ENCODE data around the gene CCT5.

Gene CCT5

DNA sequence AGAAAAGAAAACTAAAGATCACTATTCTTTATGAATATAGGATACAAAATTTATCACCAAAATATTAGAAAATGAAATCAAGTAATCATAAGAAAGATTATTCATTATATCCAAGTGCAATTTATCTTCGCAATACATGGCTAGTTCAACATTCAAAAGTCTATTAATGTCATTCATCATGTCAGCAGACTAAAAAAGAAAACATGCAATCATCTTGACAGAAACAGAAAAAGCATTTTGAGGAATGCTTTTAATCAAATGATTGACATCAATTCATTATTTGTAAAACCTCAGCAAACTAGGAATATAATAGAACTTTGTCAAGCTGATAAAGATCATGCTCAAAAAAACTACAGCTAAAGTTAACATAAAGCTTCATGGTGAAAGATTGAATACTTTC, 41.1 kb upstream of the CCT5 start:
- no peaks in the 10 kb centered on the region for H3K9me3 ChIP-seq (ENCODE audit: control insufficient read depth, insufficient read depth, low read depth, low read length)
- TF ChIP-seq, protein P1, sequence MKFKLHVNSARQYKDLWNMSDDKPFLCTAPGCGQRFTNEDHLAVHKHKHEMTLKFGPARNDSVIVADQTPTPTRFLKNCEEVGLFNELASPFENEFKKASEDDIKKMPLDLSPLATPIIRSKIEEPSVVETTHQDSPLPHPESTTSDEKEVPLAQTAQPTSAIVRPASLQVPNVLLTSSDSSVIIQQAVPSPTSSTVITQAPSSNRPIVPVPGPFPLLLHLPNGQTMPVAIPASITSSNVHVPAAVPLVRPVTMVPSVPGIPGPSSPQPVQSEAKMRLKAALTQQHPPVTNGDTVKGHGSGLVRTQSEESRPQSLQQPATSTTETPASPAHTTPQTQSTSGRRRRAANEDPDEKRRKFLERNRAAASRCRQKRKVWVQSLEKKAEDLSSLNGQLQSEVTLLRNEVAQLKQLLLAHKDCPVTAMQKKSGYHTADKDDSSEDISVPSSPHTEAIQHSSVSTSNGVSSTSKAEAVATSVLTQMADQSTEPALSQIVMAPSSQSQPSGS (tag by site-specific recombination; IDR thresholded peaks at IDR 0.05; ENCODE audit: low read depth), result no peak
- TF ChIP-seq ZNF776 (tag by site-specific recombination; IDR thresholded peaks at IDR 0.05; ENCODE audit: borderline replicate concordance) (no peak), ZSCAN16 (tag by site-specific recombination; IDR thresholded peaks at IDR 0.05) (no peak), ZNF174 (tag by site-specific recombination; IDR thresholded peaks at IDR 0.05) (no peak), ZNF132 (tag by site-specific recombination; IDR thresholded peaks at IDR 0.05; ENCODE audit: borderline replicate concordance) (no peak), ZFP41 (tag by site-specific recombination; IDR thresholded peaks at IDR 0.05; ENCODE audit: borderline replicate concordance) (no peak), ZNF121 (tag by site-specific recombination; IDR thresholded peaks at IDR 0.05) (no peak), GLIS1 (tag by site-specific recombination; IDR thresholded peaks at IDR 0.05) (no peak), ZNF155 (tag by site-specific recombination; IDR thresholded peaks at IDR 0.05) (no peak), SP2 (tag by site-specific recombination; IDR thresholded peaks at IDR 0.05) (no peak), HOXC10 (CRISPR knock-in tag; IDR thresholded peaks at IDR 0.05) (no peak), ZNF510 (tag by site-specific recombination; IDR thresholded peaks at IDR 0.05; ENCODE audit: insufficient replicate concordance) (no peak), MEIS1 (CRISPR knock-in tag; IDR thresholded peaks at IDR 0.05; ENCODE audit: borderline replicate concordance) (no peak), ZBTB8A (tag by site-specific recombination; IDR thresholded peaks at IDR 0.05) (no peak)
- TF ChIP-seq, protein P2, sequence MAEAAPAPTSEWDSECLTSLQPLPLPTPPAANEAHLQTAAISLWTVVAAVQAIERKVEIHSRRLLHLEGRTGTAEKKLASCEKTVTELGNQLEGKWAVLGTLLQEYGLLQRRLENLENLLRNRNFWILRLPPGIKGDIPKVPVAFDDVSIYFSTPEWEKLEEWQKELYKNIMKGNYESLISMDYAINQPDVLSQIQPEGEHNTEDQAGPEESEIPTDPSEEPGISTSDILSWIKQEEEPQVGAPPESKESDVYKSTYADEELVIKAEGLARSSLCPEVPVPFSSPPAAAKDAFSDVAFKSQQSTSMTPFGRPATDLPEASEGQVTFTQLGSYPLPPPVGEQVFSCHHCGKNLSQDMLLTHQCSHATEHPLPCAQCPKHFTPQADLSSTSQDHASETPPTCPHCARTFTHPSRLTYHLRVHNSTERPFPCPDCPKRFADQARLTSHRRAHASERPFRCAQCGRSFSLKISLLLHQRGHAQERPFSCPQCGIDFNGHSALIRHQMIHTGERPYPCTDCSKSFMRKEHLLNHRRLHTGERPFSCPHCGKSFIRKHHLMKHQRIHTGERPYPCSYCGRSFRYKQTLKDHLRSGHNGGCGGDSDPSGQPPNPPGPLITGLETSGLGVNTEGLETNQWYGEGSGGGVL (tag by site-specific recombination; IDR thresholded peaks at IDR 0.05), result no peak
- TF ChIP-seq, protein P3, sequence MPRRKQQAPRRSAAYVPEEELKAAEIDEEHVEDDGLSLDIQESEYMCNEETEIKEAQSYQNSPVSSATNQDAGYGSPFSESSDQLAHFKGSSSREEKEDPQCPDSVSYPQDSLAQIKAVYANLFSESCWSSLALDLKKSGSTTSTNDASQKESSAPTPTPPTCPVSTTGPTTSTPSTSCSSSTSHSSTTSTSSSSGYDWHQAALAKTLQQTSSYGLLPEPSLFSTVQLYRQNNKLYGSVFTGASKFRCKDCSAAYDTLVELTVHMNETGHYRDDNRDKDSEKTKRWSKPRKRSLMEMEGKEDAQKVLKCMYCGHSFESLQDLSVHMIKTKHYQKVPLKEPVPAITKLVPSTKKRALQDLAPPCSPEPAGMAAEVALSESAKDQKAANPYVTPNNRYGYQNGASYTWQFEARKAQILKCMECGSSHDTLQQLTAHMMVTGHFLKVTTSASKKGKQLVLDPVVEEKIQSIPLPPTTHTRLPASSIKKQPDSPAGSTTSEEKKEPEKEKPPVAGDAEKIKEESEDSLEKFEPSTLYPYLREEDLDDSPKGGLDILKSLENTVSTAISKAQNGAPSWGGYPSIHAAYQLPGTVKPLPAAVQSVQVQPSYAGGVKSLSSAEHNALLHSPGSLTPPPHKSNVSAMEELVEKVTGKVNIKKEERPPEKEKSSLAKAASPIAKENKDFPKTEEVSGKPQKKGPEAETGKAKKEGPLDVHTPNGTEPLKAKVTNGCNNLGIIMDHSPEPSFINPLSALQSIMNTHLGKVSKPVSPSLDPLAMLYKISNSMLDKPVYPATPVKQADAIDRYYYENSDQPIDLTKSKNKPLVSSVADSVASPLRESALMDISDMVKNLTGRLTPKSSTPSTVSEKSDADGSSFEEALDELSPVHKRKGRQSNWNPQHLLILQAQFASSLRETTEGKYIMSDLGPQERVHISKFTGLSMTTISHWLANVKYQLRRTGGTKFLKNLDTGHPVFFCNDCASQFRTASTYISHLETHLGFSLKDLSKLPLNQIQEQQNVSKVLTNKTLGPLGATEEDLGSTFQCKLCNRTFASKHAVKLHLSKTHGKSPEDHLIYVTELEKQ (tag by site-specific recombination; IDR thresholded peaks at IDR 0.05; ENCODE audit: borderline replicate concordance), result no peak
- TF ChIP-seq, protein P4, sequence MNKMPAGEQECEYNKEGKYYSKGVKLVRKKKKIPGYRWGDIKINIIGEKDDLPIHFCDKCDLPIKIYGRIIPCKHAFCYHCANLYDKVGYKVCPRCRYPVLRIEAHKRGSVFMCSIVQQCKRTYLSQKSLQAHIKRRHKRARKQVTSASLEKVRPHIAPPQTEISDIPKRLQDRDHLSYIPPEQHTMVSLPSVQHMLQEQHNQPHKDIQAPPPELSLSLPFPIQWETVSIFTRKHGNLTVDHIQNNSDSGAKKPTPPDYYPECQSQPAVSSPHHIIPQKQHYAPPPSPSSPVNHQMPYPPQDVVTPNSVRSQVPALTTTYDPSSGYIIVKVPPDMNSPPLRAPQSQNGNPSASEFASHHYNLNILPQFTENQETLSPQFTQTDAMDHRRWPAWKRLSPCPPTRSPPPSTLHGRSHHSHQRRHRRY (tag by site-specific recombination; IDR thresholded peaks at IDR 0.05), result no peak
- TF ChIP-seq, protein P5, sequence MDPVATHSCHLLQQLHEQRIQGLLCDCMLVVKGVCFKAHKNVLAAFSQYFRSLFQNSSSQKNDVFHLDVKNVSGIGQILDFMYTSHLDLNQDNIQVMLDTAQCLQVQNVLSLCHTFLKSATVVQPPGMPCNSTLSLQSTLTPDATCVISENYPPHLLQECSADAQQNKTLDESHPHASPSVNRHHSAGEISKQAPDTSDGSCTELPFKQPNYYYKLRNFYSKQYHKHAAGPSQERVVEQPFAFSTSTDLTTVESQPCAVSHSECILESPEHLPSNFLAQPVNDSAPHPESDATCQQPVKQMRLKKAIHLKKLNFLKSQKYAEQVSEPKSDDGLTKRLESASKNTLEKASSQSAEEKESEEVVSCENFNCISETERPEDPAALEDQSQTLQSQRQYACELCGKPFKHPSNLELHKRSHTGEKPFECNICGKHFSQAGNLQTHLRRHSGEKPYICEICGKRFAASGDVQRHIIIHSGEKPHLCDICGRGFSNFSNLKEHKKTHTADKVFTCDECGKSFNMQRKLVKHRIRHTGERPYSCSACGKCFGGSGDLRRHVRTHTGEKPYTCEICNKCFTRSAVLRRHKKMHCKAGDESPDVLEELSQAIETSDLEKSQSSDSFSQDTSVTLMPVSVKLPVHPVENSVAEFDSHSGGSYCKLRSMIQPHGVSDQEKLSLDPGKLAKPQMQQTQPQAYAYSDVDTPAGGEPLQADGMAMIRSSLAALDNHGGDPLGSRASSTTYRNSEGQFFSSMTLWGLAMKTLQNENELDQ (tag by site-specific recombination; IDR thresholded peaks at IDR 0.05; ENCODE audit: low read depth), result no peak
- POLR2A ChIA-PET, result interaction anchor here (0.7 kb wide), 1 partner anchor 47 kb away, joined by 6 read pairs; no protein-coding TSS in a partner anchor
- CTCF ChIA-PET, result interaction anchor here (1.4 kb wide), 1 partner anchor 22 kb away, joined by 4 read pairs; no protein-coding TSS in a partner anchor
- no peak overlapping the region for H3K27ac ChIP-seq (ENCODE audit: extremely low read depth, low read depth, low read length)
- no peaks in the 10 kb centered on the region; a peak in 2 of 3 replicates for H3K36me3 ChIP-seq (ENCODE audit: control insufficient read depth in 2 of 2, insufficient read depth in 1 of 2, low read length in 2 of 2)
- no peaks in the 10 kb centered on the region for H3K4me1 ChIP-seq (ENCODE audit: control insufficient read depth, insufficient read depth, low read length)
- no peak overlapping the region for H3K4me3 ChIP-seq (ENCODE audit: low read depth, low read length)
